Left renal pelvis (tissue), 4 donors: ENCODE data around the gene RREB1. TPM values are rescaled to one million over a fixed set of nuclear protein-coding genes. Genes with fewer than 3 reads are reported as not detected.
A peak's percentile ranks its signal among the peaks of the same experiment; 100 is the strongest.

Experiments
- DNase-seq, 4 donors: peaks; one replicate each; pipeline ENCODE4 v3.0.0-alpha.2; 2013; ENCODE audit warnings: low read depth in 4 of 4, low spot score in 3 of 4
- polyA plus RNA-seq, 4 donors: library from polyadenylated mRNA; unstranded; fragments of 120-200 nt; gene quantifications; one replicate each; pipeline ENCODE4 v1.2.1, GENCODE V29; 2013; ENCODE audit not compliant: insufficient read length in 4 of 4

Gene RREB1
- polyA plus RNA-seq, 4 donors = 12.6 to 24.9 (median 21.6) TPM

DNA sequence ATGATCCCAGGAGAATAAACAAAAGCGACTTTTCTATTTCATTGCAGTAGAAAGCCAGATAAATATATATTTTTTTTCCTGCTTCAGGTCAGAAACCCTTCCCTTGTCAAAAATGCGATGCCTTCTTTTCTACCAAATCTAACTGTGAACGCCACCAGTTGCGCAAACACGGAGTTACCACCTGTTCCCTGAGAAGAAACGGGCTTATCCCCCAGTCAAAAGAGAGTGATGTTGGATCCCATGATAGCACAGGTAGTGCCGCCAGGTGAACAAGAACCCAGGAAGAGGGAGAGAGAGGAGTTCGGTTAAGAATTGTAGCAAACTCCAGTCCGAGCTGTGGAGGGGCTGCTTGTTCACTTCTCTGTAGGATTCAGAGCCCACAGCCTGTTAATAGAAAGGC, 132.6 kb downstream of the RREB1 start:
- no peak for DNase-seq

DNA sequence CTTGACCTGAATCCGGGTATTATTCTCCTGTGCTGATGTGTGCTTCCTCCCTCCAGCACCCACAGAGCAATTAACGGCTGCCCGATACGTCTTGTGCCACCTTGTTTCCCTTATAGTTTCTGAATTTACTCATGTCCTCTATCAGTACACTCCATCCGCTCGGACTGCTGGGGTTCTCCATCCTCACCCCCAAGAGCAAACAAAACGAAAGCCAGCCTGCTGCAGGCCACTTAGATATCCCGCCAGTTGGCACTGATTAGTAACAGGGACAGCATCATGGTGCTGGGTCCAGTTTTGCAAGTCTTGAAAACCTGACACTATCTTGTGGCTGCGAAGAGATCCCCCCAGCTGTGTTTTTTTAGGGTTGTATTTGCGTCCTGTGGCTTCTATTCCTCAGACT, 133.4 kb downstream of the RREB1 start:
- no peak for DNase-seq

DNA sequence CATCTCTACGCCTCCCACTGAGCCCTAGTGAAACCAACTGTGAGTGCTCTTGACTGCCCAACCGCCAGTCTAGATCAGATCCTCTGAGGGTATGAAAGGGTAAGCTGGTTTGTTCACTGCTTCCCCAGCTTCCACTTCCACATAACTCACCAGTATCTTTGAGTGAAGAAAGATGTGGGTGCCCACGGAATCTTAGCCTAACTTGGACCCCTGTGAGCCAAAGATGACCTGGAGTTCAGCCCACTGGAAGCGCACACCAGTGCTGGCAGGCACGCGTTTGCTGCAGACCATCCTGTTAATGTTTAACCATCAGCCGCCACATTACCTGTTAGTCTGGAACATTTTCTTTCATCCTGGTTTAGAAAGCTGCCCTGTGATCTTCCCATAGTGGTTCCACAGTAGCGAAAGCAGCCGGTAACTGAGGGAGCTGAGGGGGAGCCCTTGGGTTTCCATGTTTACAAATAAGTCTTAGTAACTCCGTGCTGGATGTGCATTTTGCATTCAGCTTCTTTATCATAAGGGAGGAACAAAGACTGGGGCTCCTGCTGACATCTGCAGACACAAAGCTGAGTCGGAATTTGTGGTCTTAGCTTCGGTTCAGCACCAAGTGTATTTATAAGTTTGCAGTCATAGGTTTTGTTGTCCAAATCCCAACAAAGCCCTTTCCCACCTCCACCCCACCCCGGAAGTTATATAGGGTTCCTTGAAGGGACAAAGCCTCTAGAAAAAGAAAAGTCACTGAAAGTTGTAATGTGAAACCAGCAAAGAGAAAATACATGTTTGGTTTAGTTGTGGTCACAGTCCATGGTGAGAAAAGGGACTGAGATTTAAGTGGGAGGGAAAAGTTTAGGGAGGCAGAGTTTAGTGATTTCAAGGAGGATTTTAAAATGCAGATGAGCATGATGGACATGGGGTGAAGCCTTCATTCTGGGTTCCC, 134.2 kb downstream of the RREB1 start:
- DNase-seq = peak in 2 of 4 donors; percentile 61 to 69

DNA sequence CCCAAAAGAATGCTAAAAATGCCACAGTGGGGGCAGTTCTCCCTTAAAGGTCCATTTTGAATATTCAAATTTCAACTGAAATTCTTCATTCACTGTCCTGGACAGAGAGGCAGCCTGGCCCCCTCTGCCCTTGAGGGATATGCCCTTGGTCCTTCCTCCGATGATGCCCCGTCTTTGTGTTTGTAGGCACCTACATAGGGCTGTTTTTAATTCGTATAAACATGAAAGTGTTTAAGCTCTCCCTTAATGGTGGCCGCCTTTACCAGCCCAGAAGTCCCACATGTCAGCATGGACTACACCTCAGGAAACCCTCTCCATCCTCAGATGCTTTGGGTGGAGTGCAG, 135.0 kb downstream of the RREB1 start:
- DNase-seq = no peak

DNA sequence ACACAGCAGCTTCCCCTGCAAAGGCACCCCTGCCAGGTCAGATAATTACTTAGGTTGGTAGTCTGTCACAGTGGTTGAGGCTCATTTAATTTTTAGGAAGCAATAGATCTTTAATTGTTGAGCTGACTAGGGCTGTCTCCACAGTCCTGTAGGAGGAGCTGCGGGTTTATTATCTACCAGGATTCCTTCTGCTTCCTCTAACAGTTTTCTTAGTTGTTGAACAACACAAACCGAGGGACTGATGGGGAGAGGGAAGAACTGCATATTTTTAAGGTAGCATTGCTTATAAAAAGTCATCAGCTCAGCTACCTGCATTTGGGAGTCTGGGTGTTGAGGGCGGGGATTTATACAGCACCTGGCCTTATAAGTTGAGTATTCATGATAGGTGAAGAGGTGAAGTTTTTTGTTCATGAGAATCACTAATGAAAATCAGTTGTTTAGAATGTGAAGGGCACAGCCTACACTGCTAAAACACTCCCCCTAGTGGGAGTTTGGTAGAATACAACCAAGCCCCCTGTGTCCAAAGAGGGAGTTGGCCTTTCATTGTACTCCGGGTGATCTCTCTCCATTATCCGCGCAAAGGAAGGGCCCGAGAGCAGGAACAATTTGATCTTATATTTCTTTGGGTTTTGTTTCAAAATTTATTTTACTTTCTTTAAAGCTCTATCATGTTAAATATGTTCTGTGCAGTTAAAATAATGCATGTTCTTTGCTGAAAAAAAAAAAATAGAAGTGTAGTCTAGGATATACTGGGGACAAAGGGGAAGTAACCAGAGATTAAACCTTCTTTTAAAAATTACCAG, 135.6 kb downstream of the RREB1 start:
- DNase-seq = peak in 2 of 4 donors; percentile 41 to 63

DNA sequence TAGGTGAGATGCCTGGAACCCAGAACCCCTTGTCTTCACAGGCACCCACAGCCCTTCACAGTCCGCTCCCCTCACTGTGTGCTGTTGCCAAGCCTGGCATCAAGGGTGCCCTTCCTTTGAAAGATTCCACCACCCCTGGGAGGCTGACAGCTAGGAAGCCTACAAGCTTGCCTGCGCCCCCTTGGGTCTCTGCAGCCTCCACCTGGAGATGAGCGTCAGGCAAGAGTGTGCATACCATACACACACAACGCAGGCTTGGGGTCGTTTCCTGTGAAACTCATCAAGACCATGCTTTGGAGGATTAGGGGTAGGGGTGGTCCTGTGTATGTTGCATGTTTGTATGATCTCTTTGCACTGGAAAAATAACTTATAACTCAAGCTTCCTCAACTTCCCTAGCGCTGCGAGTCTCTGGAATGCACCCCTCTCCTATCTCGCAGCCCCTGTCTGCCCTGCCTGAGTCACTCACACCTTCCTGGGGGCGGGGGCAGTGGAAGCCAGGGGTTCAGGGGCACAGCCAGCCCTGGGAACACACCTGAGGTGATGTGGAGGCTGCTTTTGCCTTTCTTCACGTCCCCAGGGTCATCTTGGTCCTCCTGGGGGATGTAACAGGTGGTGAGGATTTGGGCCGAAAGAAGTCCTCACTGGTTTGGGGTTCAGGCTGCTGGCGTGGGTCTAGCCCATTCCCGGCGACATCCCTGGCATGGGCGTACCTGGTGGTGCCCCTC, 138.1 kb downstream of the RREB1 start:
- DNase-seq = no peak

DNA sequence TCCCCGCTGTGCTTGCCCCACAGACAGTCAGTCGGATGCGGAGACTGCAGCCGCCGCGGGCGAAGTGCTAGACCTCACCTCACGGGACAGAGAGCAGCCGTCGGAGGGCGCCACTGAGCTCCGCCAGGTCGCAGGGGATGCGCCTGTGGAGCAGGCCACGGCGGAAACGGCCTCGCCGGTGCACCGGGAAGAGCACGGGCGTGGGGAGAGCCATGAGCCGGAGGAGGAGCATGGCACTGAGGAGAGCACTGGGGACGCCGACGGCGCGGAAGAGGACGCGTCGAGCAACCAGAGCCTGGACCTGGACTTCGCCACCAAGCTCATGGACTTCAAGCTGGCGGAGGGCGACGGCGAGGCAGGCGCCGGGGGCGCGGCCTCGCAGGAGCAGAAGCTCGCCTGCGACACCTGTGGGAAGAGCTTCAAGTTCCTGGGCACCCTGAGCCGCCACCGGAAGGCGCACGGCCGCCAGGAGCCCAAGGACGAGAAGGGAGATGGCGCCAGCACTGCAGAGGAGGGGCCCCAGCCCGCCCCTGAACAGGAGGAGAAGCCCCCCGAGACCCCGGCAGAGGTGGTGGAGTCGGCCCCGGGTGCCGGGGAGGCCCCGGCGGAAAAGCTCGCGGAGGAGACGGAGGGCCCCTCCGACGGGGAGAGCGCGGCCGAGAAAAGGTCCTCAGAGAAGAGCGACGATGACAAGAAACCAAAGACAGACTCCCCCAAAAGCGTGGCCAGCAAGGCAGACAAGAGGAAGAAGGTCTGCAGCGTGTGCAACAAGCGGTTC, 138.8 kb downstream of the RREB1 start:
- no peak for DNase-seq

DNA sequence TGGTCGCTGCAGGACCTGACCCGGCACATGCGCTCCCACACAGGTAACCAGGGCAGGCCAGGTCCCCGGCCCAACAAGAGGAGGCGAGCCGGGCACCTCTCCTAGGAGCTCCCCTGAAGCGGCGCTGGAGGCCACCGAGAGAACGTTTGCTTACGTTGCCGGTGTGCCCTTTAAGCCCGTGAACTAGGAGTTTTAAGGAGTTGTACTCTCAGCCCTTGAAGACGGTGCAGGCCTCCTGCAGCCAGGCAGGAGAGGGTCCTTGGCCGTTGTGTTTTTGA, 139.4 kb downstream of the RREB1 start:
- DNase-seq = no peak

DNA sequence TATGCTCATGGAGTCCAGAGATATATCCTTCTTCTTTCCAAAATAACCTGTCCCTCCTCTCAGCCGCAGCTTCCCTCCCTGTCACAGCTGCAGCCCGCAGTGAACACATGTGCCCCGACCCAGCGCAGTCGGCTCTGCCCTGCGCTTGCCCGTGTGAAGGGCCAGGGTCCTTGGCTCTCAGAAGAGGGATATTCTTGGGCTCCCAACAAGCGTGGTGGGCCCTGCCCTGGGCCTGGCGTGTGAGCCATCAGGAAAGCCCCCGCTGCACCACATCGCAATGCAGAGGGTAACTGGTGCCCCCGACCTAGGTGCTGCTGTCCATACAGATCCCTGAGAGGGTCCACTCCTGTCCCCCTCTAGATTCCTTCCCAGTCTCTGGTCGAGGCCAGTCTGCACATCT, 140.1 kb downstream of the RREB1 start:
- no peak for DNase-seq

DNA sequence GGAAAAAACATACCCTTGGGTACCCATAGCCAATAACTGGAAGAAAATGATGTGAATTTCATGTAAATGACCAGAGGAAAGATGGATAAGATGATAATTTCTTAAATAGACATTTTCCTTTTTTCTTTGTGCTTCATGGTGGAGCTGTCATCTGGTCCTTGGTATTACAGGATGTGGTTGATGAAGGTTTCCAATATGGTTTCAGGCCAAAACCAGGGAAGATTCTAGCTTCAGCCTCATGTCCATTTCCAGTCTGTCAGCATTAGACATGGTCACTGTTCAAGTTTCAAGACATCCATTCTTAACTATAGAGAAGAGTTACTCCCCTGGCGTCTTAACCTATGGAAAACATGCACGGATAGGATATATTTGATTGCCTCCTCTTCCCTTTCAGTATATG, 141.6 kb downstream of the RREB1 start:
- no peak for DNase-seq

DNA sequence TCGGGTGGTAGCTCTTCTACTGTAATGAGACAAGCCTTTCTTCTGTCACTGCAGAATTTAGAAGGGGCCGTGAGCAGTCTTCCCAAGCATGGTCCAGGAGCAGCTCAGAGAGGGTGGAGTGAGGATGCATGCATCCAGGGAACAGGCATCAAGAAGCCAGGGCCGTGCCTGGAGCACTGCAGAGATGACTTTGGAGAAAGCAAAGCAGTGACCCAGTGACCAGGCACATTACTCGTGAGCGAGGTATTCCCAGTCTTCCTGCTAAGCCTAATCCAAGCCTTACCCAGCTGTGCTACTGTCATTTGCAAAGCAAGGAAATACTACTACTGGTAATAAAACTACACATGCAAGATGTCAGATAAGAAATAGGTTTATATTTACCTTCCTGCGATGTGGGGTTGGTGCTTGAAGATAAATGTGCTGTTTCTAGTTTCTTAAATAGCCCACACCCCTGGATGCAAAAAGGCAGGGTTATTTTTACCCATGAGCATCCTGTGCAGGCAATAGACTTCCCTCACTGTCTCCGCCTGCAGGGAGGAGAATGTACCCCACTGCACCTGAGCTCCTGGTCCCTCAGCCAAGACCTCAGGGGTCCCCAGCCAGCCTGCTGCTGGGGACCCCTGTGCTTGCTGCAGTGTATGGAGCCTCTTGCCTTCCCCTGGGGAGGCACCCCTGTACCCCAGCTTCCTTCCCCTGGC, 142.3 kb downstream of the RREB1 start:
- DNase-seq = no peak

DNA sequence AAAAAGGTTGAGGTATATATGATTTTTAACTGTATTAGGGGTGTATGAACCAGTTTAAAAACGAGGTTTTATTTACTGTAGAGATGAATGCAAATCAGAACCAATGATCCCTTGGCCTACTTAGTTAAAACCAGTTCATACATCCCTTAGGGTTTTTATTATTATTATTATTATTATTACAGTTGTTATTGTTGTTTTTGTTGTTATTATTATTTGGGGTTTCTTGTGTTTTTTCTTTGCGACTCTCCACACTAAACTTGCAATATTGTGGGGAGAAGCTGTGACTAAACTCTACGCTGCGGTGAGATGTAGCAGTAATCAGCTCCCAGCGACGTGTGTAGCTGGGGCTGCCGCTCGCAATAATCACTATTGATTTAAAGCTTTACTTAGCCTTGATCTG, 143.1 kb downstream of the RREB1 start:
- DNase-seq = no peak

DNA sequence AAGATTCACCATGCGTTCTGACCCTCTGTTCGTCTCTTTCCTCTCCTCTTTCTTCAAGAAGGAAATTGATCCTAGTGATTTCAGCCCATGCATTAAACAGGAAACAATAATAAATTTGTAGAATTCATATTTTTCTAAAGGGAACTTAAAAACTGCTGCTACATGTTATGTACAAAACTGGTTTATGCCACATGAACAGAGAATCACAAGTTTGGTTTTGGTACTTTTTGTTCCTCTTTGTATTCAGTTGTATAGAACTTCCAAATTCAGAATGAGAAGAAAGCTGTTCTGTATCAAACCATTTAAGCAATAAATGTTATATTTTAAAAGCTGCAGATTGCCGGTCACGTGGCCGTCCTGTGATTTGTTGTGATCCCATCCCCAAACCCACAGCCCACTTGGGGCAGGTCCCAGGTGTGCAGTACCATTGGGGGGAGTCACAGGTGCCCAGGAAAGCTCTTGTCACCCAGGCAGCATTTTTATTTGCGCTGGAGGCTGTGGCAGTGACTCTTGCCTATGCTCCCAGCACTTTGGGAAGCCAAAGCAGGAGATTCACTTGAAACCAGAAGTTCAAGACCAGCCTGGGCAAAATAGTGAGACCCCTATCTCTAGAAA, 144.0 kb downstream of the RREB1 start:
- DNase-seq = no peak

DNA sequence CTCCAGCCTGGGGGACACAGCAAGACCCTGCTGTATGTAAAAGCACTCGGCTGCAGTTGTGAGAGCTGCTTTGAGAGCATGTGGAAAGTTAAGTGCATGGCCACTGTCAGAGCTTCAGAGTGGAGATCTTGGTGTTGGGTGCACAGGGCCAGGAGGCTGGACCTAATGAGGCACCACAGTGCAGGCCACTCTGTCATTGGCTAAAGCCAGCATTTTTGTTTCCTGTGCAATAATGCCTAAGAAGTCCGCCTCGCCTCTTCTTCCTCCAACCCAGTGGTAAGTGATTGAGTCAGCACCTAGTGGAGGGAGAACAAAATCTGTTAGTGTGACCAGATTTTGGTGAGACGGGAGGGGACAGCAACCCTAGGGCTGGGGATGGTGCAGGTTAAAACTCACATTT, 144.6 kb downstream of the RREB1 start:
- no peak for DNase-seq

DNA sequence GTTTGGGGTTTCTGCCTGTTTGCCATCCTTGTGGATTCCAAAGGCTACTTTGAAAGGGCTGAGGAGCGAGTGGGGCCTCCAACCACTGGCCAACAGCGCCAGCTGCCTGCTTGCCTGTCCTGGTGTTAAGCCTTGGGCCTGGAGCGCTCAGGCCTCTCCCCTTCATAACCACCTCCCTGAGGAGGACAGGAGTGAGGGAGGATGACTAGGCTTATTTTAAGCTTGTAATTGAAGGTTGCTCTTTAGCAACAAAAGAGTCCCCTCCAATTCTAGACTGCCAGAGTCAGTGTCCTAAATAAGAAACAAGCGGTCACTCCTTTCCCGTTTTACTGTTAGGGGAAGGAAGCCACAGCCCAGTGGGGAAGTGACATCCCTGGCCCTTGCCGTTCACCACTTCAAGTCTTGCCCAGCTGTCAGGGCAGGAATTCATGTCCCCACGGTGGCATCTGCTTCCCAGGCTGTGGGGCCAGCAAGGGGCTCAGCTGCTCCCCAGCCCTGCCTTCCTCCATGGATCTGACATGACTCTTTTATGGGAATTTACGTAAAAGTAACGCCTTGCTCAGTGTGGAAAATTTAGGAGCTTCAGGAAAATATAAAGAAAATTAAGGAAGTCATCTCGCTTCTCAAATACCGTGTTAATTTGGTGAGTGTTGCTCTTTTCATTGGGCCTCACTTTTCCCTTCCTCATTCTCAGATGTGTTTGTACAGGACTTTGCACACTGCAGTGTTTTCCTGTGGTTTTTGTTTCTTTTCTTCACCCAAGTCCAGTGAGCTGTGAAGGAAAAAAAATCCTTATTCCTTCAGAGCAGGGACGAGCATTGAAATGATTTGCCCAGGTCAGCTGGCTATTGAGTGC, 147.4 kb downstream of the RREB1 start:
- no peak for DNase-seq

DNA sequence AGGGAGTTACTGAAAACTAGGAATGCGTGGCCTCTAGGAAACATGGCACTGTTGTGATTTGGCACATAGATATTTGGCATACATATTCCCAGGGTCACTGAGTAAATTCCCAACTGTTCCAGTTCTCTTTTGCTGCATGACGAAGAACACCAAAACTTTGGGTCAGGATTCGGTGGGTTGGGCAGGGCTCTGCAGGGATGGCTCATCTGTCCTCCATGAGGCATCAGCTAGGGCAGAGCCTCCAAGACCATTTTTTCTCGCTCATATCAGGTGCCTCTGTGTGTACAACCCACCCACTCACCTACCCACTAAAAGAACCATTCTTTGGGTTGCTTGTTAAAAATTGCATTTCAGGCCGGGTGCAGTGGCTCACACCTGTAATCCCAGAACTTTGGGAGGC, 148.2 kb downstream of the RREB1 start:
- no peak for DNase-seq

DNA sequence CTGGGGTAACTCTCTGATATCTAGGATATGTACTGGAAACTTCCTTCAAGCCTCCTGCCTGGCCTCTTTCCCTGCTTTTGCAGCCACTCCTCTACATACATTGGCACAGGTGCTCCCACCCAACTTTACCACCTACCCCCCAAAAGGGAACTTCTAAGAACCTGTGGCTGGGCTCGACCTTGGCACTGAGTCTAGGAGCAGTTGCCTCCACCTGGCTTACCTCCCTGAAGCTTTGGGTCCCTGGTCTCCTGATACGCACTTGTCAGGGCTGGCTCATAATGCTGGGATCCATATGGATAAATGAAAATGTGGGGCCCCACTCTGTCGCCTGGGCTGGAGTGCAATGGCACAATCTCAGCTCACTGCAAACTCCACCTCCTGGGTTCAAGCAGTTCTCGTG, 149.0 kb downstream of the RREB1 start:
- DNase-seq = no peak

DNA sequence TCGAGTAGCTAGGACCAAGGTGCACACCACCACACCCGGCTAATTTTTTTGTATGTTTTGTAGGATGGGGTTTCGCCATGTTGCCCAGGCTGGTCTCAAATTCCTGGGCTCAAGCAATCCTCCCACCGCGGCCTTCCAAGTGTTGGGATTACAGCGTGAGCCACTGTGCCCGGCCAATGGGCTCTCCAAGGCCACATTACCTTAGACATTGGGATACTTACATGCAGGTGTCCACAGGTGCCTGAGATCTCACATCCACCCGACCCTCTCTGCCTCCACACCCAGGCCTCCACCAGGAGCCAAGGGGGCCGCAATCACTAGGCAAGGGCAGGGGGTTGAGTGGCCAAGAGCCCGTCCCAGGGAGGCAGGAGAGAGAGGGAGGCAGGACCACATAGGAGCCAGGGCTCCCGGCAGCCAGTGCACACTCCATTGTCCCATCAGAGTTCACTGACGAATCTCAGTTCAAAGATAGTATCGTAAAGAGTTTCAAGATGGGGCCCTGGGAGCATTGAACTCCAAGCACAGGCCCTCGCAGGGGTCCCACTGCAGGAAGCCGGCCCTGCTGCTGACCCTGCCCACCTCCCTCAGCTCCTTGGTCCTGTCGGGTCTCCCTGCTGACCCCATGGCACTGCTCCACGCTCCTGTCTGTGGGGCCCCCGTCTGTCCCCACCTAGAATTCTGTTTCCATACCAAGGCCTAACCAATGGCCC, 149.9 kb downstream of the RREB1 start:
- DNase-seq = no peak
